Measurements from ENCODE around the gene FERD3L. TPM values are rescaled to one million over a fixed set of nuclear protein-coding genes. Genes with fewer than 3 reads are reported as not detected.
A peak's percentile ranks its signal among the peaks of the same experiment; 100 is the strongest.

FERD3L gene
- polyA plus RNA-seq, 4 donors, result not detected

DNA sequence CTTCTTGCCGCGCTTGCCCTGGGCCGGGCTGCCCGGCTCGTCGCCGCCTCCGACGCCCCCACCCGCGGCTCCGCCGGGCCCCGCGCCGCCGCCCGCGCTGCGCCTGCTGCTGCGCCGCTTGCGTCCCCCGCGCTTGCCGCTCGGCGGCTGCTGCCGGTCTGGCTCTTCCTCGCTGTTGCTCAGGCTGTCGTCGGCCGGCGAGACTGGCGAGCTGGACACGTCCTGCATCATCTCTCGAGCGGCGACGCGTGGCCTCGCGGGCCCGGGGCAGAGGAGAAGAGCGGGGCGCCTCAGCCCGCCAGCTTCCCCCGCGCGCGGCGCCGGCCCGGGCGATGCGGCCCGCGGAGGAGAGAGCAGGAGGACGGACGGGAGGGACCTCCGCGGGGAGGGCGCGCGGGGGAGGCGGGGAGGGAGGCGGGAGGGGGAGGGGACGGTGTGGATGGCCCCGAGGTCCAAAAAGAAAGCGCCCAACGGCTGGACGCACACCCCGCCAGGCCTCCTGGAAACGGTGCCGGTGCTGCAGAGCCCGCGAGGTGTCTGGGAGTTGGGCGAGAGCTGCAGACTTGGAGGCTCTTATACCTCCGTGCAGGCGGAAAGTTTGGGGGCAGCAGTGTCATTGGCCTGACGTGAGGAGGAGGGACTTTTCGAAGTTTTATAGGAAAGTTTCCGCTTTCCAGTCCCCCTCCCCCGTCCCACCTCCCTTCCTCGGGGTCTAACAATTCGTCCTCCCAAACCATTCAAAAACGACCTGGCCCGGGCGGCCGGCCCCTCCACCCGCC, 27.9 kb downstream of the FERD3L start, which contains the start of gene TWIST1:
TWIST1 (minus strand) TSS at position 546 of the 779 bp plus-strand sequence; CDS start at position 231, 315 bp downstream.
- DNase-seq (ENCODE audit: low read depth in 4 of 4, low spot score in 3 of 4), result peak in 1 of 4 donors; percentile 73

DNA sequence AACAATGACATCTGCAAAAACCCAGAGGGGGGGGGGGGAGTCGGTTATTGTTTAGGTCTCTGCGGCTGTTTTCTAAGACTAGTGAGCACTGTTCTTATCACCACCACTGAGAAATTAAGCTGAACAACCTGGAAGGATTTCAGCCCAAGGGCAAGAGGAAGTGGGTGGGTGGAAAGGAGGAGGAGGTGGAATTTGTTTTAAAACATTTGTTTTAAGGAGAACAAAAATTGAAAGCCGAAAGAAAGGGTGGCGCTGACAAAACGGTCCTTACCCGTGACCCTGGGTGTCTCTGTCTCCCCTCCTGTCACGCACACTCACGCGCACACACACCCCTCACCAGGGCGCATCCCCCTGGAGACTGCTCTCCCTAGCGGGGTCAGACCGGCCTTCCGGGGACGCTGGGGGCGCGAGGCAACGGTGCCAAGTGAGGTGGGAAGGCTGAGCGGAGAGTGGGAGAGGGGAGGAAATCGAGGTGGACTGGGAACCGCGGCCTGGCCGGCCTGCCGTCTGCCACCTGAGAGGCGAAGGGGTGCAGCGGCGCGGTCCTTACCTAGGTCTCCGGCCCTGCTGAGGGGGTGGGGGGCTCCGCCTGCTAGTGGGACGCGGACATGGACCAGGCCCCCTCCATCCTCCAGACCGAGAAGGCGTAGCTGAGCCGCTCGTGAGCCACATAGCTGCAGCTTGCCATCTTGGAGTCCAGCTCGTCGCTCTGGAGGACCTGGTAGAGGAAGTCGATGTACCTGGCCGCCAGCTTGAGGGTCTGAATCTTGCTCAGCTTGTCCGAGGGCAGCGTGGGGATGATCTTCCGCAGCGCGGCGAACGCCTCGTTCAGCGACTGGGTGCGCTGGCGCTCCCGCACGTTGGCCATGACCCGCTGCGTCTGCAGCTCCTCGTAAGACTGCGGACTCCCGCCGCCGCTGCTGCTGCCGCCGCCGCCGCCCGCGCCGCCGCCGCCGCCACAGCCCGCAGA, 28.8 kb downstream of the FERD3L start:
- DNase-seq (ENCODE audit: low read depth in 4 of 4, low spot score in 3 of 4), result no peak

DNA sequence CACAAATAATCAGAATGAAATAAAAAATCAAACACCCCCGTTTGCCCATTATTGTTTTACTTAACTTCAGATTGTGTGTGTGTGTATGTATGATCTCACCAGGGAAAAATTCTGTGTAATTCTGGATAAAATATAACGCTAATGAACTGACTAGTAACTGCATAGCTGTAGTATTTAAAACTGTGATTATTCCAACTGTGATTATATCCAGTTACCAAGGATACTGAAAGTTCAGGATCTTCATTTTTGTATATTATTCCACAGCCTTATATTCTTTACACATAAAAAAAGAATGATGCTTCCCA, 30.7 kb downstream of the FERD3L start:
- DNase-seq (ENCODE audit: low read depth in 4 of 4, low spot score in 3 of 4), result no peak

DNA sequence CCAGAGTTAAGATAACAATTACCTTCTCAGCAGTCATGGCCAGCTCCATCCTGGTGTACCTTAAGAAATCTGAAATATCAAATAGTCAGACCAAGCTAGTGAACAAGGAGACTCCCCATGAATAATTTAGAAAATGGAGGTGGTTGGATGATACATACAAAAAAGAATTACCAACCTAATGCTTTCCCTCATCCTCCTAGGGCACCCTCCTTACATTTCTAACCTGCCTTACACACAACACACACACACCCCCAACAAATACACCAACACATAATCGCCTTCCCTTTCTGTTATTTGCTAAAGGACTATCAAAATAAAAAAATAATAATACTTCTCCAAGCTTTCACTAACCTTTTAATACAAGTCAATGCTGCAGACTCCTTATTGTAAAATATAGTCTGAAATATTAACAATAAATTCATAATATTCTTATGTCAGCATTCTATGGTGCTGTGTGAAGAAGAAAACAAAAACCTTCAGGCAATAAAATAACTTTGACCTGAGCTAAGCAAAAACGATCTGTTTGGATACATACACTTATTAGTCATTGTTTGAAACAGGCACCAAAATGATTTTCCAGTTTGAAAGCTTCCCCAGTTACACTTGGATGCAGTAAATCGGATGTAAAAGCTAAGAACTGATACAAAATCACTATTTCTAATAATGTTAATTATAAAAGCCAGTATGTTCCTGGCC, 31.2 kb downstream of the FERD3L start:
- no peak for DNase-seq (ENCODE audit: low read depth in 4 of 4, low spot score in 3 of 4)

DNA sequence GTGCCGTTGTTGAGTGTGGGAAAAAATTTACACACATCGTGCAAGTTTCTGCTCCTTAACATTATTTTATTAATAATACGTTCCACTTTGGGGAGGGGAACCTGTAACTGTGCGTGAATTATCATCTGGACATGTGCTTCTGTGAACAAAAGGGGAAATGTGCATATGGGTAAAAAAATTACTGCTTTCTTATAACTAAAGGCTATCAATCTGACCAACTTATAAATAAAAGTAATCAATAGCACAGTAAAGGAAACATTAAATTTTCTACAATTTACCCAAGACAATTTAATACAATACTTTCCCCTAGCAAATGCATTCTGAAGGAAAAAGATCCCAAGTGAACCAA, 32.2 kb downstream of the FERD3L start:
- no peak for DNase-seq (ENCODE audit: low read depth in 4 of 4, low spot score in 3 of 4)

DNA sequence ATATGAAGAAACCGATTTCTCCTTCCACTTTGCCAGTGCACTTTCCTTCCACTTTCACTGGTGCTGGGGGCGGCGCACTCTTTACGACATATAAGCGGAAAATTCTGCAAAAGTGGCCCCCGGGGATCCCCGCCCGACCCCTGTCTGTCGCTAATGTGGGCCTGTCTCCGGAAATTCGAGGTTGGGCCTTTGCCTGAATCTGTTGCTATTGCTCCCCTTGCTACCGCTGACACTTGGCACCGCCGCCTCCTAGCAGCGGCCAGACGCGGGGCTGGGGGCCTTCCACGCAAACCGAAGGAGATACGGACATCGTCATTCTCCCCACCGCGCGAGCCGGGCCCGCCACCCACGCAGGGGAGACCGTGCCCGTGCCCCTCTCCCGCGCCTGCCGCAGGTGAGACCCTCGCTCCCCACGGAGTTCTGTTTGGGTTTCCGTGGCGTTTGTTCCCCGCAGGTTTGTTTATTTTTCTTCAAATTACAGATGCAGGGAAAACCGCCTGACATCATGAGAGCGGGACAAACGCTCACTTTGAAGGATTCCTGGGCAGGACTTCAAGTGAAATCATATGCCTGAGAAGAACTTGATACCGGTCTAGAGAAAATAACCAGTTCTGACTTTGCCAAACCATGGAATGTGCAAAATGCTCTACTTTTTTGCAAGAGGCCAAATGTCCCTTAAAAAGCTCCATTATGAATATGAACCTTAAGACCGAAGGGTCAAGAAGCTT, 32.8 kb downstream of the FERD3L start:
- no peak for DNase-seq (ENCODE audit: low read depth in 4 of 4, low spot score in 3 of 4)

DNA sequence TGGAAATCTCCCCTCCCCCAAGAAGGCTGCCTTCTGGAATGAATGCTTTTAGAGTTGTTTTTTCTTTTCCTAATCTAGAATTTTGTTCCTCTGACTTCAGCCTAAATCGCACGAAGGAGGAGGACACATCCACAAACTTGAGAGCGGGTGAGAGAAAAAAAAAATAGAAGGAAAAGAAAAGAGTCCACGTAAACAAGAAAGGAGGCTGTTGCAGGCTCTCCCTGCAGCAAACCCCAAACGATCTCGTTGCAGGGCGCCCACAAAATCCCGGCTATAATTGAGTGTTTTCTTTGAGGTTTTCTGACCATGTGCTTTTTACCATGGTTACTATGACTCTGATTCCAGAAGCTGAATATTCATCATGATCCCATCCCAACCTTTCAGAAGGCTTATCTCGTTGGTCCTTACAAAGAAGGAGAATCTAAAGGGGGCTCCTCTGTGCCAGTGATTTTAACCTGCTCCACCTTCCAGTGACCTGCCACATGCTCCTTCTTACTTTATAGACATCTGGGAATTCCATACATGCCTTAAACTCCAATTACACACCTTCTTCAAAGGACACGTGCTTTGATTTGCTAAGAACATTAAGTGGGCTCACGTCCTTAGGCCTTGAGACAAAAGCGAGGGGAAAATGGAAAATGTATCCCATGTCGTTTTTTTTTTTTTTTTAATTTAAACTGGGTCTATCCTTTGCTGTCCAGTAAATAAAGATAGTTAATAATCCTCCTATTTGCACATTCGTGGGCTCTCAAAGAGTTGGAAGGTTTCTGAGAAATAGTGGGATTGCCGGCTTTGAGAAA, 33.5 kb downstream of the FERD3L start:
- no peak for DNase-seq (ENCODE audit: low read depth in 4 of 4, low spot score in 3 of 4)

DNA sequence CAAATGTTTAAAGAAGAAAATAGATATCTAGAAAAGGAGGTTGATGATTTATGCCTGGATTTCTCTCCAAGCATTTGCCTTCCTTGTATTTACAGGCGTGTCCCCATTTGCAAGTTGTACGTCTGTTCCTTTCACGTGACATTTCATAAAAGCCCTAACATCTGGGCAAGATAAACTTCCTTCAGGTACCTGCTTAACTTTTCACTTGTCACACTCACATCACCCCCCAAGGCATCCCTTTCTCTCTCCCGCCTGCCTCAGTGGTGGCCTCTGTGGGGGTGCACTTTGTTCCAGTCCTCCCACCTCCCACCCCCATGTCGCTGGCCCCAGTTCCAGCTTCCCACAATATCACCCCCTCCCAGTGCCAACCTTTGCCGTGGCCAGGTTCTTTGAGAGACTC, 34.4 kb downstream of the FERD3L start:
- no peak for DNase-seq (ENCODE audit: low read depth in 4 of 4, low spot score in 3 of 4)

DNA sequence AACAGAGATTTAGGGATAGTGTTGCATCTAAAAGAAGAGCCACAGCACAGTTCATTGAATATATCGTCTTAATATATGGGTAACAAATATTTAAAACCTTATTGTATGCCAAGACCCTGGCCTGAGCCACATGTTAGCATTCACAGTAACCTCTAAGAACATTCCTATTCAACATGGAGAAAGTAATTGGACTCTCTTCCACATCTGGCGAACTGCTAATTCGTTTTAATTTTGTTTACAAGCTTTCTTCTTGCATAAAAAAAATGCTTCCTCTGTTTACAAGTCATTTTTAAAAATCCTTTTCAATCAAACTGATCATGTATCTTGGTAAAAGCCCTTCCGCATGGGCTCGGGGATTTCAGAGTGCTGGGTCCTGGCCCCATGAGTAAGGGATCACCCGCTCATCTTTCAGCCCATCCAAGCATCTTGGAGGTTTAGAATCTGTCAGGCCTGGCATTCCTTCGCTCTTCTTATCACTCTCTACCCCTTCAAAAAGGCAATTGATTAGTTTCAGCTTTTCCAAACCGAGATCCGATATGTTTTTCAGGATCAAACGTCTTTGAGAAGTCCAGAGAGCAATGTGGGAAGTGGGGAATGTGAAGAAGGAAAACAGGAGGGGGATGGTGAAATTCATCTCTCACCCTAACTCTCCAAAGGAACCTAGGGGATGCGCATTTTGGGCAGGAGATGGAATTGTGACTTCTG, 35.0 kb downstream of the FERD3L start:
- no peak for DNase-seq (ENCODE audit: low read depth in 4 of 4, low spot score in 3 of 4)

DNA sequence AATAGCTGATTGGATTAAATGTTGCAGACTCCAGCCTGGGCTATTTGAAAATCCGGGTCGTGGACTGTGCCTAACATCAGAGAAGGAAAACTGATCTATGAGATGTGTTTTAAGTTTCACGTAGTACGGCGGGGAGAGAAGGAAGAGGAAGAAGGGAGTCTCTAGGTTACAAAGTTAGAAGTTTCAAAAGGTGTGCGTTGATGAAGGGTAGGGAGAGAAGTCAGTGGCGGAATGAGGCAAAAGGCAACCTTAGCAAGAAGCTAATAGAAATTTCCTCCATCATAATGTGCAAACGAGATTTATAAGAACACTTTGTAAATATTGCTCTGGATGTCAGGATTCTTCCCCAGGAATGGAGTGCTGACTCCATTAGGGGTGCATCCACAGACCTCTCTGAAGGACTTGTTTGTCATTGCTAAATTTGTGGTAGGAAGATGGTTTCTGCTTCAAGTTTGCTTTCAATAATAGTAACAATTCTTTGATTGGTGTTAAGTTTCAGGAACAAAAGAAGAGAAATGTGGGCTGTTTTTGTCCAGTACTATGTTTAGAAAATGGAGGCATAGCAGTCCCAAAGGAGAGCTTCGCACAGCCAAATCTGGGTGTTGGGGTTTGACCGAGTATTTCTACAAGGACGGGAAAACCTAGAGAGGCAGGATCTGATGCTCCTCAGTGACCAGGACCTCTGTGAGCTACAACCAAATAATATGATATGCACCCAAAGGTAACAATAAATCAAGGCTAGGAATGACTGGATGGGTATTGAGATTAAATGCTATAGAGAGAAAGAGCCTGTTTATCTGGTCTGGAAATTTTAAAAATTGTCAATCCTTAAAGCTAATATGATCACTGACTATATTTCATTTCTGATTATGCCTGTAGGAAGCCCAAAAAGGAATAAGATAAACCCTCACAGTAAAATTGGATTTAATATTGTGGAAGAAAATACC, 35.9 kb downstream of the FERD3L start:
- no peak for DNase-seq (ENCODE audit: low read depth in 4 of 4, low spot score in 3 of 4)

DNA sequence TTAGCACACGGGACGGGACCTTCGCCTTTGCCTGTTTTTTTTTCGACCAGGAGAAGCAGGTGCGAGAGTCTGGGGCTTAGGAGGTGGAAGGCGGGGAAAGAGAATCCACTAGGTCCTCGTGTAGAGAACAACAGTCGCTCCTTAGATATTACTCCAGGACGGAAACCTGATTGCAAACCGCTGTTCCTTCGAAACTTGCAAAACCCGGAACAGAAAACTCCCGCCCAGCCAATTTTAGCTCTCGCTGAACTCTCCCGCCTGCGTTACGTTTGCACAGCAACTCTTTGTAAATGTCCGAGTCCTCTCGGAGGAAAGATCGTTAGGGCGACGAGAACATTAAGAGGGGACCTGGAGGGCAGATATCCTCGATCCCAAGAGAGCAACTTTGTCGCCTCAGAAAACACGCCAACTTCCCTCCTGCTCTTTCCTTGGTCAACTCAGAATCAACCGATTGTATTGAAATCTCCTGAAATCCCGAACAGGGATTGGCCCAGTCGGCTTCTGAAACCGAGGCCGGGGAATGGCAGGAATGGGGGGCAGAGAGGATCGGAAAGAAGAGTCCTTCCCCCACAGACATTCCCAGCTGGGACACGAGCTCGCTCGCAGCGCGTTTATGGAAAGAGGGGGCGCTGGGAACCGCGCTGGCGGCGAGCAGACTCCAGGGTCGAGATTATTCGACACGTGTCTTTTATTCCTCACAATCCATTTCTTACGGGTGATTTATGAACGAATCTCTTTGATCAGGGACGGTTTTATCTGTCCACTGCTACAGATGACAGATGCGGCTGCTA, 37.7 kb downstream of the FERD3L start:
- no peak for DNase-seq (ENCODE audit: low read depth in 4 of 4, low spot score in 3 of 4)

DNA sequence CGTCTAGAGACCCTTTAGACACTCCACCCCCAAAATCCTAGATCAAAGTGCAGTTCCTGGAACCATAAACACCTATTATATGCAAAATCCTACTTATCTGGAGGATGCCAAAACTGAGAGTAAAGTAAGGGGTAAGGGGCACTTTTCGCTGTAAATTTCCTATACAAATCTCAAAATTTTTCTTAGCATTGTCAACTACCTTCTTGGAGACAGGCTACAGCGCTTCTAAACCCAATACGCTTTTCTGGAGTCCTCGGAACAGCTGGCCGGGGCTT, 38.2 kb downstream of the FERD3L start:
- no peak for DNase-seq (ENCODE audit: low read depth in 4 of 4, low spot score in 3 of 4)

DNA sequence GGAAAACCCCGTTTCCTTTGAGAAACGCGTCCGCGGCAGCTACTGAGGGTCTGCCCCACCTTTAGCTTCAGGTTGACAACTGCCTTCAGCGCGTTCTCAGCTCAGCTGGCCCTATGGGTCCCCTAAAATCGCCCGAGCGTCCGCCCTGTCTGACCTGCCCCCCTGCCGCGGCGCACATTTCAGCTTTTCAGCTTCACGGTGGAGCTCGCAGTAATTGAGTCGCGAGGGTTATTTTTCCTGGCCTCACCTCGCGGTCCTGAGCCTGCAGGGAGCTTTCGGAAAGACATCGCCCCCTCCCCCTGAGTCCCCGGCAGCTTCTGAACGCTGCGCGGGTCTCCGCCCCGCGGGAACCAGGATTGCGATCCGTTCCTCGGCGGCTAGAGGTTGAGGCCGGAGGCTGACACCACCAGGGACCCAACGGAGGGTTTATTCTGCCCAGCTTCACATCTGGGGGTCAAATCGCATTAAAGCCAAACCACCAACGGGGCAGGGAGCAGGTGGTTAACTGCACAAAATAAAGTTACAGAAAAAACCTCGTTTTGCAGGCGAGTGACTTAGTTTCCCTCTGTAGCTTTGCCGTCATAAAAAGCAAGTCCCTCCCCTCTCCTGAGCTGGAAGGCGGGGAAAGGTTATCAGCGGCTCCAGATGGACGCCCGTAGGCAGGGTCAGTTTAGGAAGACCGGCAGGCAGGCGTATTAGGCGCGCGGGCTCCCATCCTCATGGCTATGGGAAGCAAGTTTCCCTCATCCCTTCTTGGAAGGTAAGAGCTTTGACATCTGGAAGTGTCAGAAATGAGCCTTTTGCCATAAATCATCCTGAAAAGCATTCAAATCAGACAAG, 38.8 kb downstream of the FERD3L start:
- DNase-seq (ENCODE audit: low read depth in 4 of 4, low spot score in 3 of 4), result no peak

DNA sequence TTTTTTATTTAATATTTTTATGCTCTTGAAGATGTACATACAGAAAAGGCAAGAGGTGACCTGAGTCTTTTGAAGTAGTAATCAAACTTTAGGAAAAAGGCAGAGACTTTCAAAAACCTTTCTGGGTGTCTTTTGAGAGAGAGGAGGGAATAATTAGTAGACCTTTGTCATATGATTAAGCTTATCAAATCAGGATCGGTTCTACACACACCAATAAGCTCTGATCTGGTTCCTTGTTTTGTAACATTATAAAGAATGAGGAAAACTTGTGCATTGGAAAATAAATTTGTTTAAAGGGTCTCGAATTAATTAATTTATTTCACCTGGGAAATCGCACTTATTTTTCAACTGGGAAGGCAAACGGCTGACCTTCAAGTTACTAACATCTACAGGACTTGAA, 39.7 kb downstream of the FERD3L start:
- DNase-seq (ENCODE audit: low read depth in 4 of 4, low spot score in 3 of 4), result no peak

DNA sequence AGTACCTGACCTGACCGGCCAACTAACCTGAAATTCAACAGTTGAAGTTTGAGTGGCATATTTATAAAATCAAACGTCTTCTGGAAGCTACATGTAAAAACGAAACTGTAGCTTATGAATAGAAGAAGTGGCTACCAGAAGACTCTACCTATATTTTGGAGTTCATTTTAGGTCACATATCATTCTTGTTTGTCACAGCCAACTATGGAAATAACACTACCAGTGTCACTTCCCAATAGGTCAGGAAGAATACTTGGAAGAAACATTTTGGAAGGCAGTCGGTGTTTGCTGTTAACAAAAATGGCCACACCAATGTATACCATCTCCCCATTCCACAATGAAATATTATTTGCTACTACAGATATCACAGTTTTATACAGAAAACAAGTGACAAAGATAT, 40.4 kb downstream of the FERD3L start:
- DNase-seq (ENCODE audit: low read depth in 4 of 4, low spot score in 3 of 4), result no peak

DNA sequence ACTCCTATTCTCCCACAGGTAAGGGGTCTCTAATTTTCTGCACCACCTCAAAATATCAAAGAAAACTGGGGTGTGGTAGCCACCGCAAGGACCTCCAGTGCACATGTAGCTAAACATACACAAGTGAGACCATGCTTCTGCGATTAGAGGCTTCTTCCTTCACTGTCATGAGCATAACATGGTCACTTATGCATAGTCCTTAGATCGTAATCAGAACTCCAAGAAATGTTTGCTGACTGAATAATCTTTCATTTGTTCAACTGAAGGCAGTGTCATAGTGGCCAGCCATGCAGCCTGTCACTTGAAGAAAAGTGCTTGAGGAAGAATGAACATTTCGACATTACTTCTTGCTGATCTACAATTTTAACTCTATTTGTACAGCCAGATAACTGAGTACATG, 42.3 kb downstream of the FERD3L start:
- no peak for DNase-seq (ENCODE audit: low read depth in 4 of 4, low spot score in 3 of 4)

DNA sequence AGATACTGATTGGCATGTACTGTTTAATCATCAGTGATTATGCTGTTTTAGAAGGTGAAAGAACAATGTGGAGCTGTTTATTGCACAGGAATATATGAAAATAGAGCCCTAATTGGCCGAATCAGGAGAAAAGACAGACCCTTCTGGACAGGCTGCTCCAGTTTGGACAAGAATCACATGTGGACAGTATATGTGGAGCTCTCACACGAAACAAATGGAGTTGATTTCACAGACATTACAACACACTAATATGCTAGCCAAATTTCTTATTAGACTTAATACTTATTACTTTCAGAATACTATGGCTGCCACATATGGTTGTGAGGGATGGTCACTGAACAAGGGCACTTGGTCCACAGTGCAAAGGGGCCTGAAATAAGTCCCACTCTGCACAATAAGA, 43.3 kb downstream of the FERD3L start:
- no peak for DNase-seq (ENCODE audit: low read depth in 4 of 4, low spot score in 3 of 4)
